A549 (cell line): ENCODE measurements around the gene GRIN3A.

Source experiments
- BHLHE40 ChIP-seq: IDR thresholded peaks from 2 replicates; pipeline ENCODE4 v1.6.1; 2012; ENCODE audit warnings: low read depth, low read length, inconsistent platforms
- CBX8 ChIP-seq: fragments of 200-600 bp; sonication (generic); IDR thresholded peaks from 2 replicates; pipeline ENCODE4 v1.6.1; 2016
- CEBPB ChIP-seq, 2 experiments: fragments of >200 bp in 1 of 2; sonication (Bioruptor Twin) in 1 of 2; formaldehyde crosslinking in 1 of 2; IDR thresholded peaks; 2 replicates each; pipeline ENCODE4 v1.6.1; 2012 to 2016
- EHMT2 ChIP-seq: fragments of 200-600 bp; sonication (generic); IDR thresholded peaks from 2 replicates; pipeline ENCODE4 v1.6.1; 2016; ENCODE audit warnings: antibody characterized with exemption, low read depth, mild to moderate bottlenecking, moderate library complexity
- EP300 ChIP-seq, 2 experiments: fragments of >200 bp; sonication (Bioruptor Twin); formaldehyde crosslinking; IDR thresholded peaks; 2 replicates in 1 of 2; 3 replicates in 1 of 2; pipeline ENCODE4 v1.6.1; 2016 to 2017
- HDAC2 ChIP-seq: fragments of 200-600 bp; sonication (generic); IDR thresholded peaks from 2 replicates; pipeline ENCODE4 v1.6.1; 2016
- KDM1A ChIP-seq: fragments of 200-600 bp; sonication (generic); IDR thresholded peaks from 2 replicates; pipeline ENCODE4 v1.6.1; 2016; ENCODE audit warnings: low read depth, mild to moderate bottlenecking
- RAD21 ChIP-seq, 2 experiments: fragments of >200 bp in 1 of 2; sonication (Bioruptor Twin) in 1 of 2; formaldehyde crosslinking in 1 of 2; IDR thresholded peaks in 1 of 2; conservative IDR thresholded peaks in 1 of 2; 2 replicates in 1 of 2; 3 replicates in 1 of 2; pipeline ENCODE4 v1.6.1; 2012 to 2018; ENCODE audit warnings: inconsistent platforms in 1 of 2
- REST ChIP-seq: fragments of 200-600 bp; sonication (generic); IDR thresholded peaks from 2 replicates; pipeline ENCODE4 v1.6.1; 2016; ENCODE audit warnings: antibody characterized with exemption, mild to moderate bottlenecking, moderate library complexity
- RFX5 ChIP-seq: fragments of 450-650 bp; IDR thresholded peaks from 2 replicates; pipeline ENCODE4 v1.7.1; 2014; ENCODE audit warnings: antibody characterized with exemption, mild to moderate bottlenecking, moderate library complexity
- TF ChIP-seq, protein P1 (sequence below): fragments of >200 bp; sonication (Bioruptor Twin); formaldehyde crosslinking; IDR thresholded peaks from 3 replicates; pipeline ENCODE4 v1.5.1; 2016
- TF ChIP-seq, protein P2 (sequence below): fragments of 150-350 bp; IDR thresholded peaks from 2 replicates; pipeline ENCODE4 v1.6.1; 2014; ENCODE audit warnings: low read depth, mild to moderate bottlenecking, low read length
- TF ChIP-seq, protein P3 (sequence below): IDR thresholded peaks from 2 replicates; pipeline ENCODE4 v1.6.1; 2012

- TF ChIP-seq, protein P1, sequence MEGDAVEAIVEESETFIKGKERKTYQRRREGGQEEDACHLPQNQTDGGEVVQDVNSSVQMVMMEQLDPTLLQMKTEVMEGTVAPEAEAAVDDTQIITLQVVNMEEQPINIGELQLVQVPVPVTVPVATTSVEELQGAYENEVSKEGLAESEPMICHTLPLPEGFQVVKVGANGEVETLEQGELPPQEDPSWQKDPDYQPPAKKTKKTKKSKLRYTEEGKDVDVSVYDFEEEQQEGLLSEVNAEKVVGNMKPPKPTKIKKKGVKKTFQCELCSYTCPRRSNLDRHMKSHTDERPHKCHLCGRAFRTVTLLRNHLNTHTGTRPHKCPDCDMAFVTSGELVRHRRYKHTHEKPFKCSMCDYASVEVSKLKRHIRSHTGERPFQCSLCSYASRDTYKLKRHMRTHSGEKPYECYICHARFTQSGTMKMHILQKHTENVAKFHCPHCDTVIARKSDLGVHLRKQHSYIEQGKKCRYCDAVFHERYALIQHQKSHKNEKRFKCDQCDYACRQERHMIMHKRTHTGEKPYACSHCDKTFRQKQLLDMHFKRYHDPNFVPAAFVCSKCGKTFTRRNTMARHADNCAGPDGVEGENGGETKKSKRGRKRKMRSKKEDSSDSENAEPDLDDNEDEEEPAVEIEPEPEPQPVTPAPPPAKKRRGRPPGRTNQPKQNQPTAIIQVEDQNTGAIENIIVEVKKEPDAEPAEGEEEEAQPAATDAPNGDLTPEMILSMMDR: no peak
- no peak for TF ChIP-seq RFX5
- no peak for TF ChIP-seq CEBPB (IDR thresholded peaks at IDR 0.05)
- no peak for TF ChIP-seq HDAC2
- TF ChIP-seq, protein P2, sequence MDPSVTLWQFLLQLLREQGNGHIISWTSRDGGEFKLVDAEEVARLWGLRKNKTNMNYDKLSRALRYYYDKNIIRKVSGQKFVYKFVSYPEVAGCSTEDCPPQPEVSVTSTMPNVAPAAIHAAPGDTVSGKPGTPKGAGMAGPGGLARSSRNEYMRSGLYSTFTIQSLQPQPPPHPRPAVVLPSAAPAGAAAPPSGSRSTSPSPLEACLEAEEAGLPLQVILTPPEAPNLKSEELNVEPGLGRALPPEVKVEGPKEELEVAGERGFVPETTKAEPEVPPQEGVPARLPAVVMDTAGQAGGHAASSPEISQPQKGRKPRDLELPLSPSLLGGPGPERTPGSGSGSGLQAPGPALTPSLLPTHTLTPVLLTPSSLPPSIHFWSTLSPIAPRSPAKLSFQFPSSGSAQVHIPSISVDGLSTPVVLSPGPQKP: no peak
- no peak for TF ChIP-seq KDM1A
- TF ChIP-seq RAD21 (conservative IDR thresholded peaks at IDR 0.05 in 1 of 2, IDR thresholded peaks at IDR 0.05 in 1 of 2): no peak
- no peak for TF ChIP-seq EP300 (IDR thresholded peaks at IDR 0.05)
- TF ChIP-seq EHMT2: no peak
- TF ChIP-seq BHLHE40: no peak
- TF ChIP-seq CBX8: no peak
- TF ChIP-seq REST: no peak
- TF ChIP-seq, protein P3, sequence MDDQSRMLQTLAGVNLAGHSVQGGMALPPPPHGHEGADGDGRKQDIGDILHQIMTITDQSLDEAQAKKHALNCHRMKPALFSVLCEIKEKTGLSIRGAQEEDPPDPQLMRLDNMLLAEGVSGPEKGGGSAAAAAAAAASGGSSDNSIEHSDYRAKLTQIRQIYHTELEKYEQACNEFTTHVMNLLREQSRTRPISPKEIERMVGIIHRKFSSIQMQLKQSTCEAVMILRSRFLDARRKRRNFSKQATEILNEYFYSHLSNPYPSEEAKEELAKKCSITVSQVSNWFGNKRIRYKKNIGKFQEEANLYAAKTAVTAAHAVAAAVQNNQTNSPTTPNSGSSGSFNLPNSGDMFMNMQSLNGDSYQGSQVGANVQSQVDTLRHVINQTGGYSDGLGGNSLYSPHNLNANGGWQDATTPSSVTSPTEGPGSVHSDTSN: no peak
These were observed 103.0 kb downstream of the GRIN3A start for GRCh38 chr9:101635473-101635872.
